A375 (cell line): Measurements from ENCODE around the gene NUDT9. TPM values are rescaled to one million over a fixed set of nuclear protein-coding genes. Genes with fewer than 3 reads are reported as not detected.

Source experiments
- small RNA-seq: library from RNA; depleted of rRNA; stranded (forward); fragments of <200 nt; gene quantifications from one replicate; pipeline ENCODE3, GENCODE V24; 2014
- total RNA-seq: library from RNA; depleted of rRNA; stranded (reverse); fragments of >200 nt; shearing (Covaris generic); gene quantifications from 2 replicates; pipeline ENCODE4 v1.2.3, GENCODE V29; 2014; rRNA removed

The NUDT9 gene
- 7.2 and 8.9 TPM in 2 replicates for total RNA-seq

GRCh38 chr4:87422104-87423052 is at the start of gene NUDT9:
Gene NUDT9, plus strand, starts transcription at chr4:87422573. Its CDS starts 333 bp downstream, at chr4:87422906.

GRCh38 chr4:87390891-87391575 is 31.3 kb upstream of the NUDT9 start, which contains the start of gene HSD17B11:
Gene HSD17B11, minus strand, starts transcription at chr4:87391188. Its CDS starts 118 bp downstream, at chr4:87391070.

Small RNA genes lying within 50 kb of the gene (small RNA-seq; reads per million reads assigned to genes)
- not detected for gene RN7SL681P

Other genes with a start within 250 kb of the NUDT9 start
- gene KLHL8, start 202.0 kb upstream of the NUDT9 start, total RNA-seq = 8.0 and 13.5 TPM in 2 replicates
- 0.19 and 0.72 TPM in 2 replicates for gene HSD17B13, start 99.7 kb upstream of the NUDT9 start, total RNA-seq
- 24.0 and 26.3 TPM in 2 replicates for gene HSD17B11, start 31.4 kb upstream of the NUDT9 start, total RNA-seq
- gene SPARCL1, start 106.8 kb downstream of the NUDT9 start, total RNA-seq = not detected in 2 replicates
- gene DSPP, start 186.0 kb downstream of the NUDT9 start, total RNA-seq = not detected in 2 replicates
- not detected in 2 replicates for gene DMP1, start 227.7 kb downstream of the NUDT9 start, total RNA-seq